ENCODE measurements around the gene GLIS1.
"Not testable (repeated sequence)": the region's sequence is repeated elsewhere in the genome, so short reads cannot be mapped to it uniquely, and the experiment has no call there.

Gene GLIS1

DNA sequence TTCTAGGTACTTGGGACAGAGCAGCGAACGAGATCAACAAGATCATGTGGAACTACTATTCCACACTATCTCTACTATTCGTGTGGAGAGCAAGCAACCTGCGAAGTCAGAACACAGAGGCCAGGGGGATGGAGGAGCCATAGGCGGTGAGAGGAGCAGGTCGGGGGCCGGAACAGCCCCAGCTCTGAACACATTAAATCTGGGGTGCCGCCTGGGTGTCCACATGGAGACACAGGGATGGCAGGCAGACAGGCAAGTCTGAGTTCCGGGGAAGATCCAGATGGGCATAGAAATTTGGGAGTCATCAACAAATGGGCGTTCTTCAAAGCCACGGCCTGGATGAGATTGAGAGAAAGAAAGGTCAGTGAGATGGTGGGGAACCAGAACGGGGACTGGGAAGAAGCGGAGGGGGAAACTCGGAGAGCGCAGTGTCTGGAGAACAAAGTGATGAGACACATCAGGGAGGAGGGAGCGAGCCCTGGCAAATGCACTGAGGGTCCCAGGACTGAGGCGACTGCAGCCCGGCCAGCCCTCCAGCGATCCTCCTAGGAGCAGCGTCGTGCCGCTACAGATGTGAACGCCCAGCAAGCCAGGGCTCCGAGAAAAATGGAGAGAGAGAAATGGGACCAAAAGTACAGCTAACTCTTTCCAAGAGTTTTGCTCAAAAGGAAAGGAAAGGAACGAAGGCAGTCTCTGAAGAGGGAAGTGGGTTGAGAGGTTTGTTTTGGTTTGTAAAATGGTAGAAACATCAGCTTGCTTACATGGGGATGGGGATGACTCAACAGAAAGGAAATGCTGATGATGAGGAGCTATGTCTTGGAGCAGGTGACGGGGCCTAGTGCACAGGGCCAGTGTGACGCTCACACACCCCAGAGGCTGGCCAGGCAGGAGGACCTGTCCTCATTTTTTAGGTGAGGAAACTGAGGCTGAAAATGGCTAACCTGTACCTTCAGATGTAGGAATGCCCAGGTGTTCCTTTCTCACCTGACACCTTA lies 84.5 kb downstream of the GLIS1 start:
- DNase-seq (ENCODE audit: low read depth in 3 of 3, low spot score in 1 of 3): no peak

DNA sequence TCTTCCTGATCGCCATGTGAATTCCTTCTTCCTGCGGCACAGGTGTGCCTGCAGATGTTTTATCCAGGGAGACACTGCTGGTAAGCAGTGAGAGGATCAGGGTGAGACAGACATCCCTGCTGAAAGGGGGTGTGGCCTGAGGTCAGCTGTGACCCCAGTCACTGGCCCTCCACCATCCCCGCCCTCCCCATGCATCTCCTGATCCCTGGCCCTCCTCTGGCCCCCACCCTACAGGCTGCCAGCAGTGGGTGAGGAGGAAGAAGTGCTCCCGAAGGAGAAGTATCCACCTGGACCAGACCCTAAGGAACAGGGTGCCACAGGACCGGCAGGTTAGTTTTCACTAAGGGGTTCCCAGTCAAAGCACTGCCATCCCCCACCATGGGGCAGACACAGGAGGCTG lies 85.3 kb downstream of the GLIS1 start:
- no peak for DNase-seq (ENCODE audit: low read depth in 3 of 3, low spot score in 1 of 3)

DNA sequence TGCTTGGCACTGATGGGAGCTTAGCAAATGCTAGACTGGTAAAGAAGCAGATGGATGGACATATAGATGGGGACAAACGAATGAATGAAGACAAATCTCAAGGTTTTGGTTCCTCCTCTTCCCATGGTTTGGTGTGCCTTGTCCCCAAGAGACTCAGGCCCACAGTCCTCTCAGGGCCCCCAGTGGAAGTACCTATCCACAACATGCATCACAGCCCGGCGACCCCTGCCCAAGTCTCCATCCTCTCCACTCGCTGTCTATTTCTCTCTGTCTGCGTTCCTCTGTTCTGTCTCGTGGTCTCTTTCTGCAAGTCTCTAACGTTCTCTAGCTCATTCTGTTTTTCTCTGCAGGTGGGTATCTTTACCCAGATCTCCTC lies 85.8 kb downstream of the GLIS1 start:
- no peak for DNase-seq (ENCODE audit: low read depth in 3 of 3, low spot score in 1 of 3)

DNA sequence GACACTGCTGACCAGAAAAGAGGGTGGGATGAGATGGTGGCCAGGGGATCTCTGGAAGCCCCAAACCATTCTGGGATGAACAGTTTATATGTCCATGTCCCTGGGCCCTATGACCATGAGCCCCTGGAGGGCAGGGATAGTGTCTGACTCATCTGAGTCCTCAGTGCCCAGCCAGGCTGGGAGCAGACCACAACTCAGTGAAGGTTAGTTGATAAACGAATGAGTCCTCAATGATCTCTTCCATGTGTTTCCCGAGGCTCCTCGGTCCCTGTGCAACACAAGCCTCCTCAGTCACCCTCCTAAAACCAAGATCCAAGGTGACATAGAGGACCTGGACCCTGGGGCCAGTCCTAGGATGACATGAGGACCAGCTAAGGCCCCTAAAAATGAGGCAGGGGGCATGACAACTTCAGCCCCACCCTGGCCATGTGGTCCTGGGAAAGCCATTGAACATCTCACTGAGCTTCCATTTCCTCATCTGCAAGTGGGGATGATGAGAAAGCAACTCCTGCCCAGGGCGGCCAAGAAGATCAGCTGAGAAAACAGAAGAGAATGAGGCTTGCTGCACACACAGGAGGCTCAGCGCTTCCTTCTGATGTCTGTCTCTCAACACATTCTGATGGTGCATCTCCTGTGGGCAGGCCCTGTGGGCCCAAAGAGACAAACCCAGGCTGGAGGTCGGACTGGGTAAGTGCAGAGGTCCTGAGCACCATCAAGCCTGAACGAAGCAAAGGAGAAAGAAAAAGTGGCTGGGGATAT lies 86.3 kb downstream of the GLIS1 start:
- no peak for DNase-seq (ENCODE audit: low read depth in 3 of 3, low spot score in 1 of 3)

DNA sequence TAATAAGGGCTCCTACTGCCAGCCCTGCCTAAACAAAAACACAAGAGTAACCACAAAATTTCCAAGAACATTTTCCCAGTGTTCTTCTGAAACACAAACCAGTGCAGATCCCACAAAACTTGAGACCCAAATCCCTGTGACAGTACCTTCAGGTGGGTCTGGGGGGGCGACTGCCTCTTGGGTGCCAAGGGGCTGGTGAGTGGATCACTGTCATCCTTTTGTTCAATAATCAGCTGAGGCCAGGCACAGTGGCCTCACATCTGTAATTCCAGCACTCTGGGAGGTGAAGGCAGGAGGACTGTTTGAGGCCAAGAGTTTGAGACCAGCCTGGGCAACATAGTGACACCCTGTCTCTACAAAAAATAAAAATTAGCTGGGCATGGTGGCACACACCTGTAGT lies 87.6 kb downstream of the GLIS1 start:
- no peak for DNase-seq (ENCODE audit: low read depth in 3 of 3, low spot score in 1 of 3)

DNA sequence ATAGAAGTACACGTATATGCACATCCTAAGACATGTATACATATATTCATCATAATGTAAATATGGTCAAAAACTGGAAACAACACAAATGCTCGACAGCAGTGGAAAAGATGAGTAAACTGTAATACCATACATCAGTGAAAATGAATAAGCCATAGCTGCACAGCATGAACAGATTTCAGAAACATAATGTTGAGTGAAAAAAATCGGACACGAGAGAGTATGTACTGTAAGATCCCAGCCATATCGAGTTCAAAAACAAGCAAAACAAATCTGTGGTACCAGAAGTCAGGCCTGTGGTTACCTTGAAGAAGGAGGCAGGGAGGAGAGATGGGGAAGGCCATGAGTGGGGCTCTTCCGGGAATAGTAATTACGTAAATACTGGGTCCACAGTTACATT lies 90.4 kb downstream of the GLIS1 start:
- DNase-seq (ENCODE audit: low read depth in 3 of 3, low spot score in 1 of 3): no peak

DNA sequence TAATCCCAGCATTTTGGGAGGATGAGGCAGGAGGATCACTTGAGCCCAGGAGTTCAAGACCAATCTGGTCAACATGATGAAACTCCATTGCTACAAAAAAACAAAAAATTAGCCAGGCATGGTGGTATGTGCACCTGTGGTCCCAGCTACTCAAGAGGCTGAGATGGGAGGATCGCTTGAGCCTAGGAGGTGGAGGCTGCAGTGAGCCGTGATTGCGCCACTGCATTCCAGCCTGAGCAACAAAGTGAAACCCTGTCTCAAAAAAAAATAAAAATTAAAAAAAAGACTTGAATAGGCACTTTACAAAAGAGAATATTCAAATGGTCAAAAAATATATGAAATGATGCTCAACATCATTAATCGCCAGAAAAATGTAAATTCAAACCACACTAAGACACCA lies 91.0 kb downstream of the GLIS1 start:
- DNase-seq (ENCODE audit: low read depth in 3 of 3, low spot score in 1 of 3): not testable (repeated sequence)

DNA sequence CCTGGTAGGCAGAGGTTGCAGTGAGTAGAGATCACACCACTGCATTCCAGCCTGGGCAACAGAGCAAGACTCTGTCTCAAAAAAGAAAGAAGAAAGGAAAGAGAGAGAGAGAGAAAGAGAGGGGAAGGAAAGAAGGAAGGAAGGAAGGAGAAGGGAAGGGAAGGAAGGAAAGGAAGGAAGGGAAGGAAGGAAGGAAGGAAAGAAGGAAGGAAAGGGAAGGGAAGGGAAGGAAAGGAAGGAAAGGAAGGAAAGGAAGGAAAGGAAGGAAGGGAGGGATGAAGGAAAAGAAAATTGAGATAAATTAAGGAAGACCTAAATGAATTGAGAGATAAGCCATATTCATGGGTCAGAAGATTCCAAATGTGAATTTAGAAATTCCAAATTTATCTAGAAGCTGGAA lies 92.2 kb downstream of the GLIS1 start:
- no peak for DNase-seq (ENCODE audit: low read depth in 3 of 3, low spot score in 1 of 3)

DNA sequence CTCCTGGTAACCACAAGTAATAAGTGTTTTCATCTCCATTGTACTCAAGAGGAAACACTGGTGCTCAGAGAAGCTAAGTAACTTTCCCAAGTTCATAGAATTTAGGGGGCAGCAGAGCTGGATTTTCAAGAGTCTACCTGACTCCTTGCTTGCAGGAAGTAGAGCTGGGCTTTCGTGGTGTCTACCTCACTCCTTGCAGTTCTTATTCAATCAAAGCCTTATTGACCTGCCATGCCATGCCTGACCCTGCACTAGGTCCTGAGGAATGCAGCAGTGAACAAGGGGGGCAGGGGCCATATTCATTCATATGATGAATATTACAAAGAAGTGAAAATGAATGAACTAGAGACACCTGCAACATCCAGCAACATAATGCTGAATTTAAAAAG lies 93.3 kb downstream of the GLIS1 start:
- no peak for DNase-seq (ENCODE audit: low read depth in 3 of 3, low spot score in 1 of 3)

DNA sequence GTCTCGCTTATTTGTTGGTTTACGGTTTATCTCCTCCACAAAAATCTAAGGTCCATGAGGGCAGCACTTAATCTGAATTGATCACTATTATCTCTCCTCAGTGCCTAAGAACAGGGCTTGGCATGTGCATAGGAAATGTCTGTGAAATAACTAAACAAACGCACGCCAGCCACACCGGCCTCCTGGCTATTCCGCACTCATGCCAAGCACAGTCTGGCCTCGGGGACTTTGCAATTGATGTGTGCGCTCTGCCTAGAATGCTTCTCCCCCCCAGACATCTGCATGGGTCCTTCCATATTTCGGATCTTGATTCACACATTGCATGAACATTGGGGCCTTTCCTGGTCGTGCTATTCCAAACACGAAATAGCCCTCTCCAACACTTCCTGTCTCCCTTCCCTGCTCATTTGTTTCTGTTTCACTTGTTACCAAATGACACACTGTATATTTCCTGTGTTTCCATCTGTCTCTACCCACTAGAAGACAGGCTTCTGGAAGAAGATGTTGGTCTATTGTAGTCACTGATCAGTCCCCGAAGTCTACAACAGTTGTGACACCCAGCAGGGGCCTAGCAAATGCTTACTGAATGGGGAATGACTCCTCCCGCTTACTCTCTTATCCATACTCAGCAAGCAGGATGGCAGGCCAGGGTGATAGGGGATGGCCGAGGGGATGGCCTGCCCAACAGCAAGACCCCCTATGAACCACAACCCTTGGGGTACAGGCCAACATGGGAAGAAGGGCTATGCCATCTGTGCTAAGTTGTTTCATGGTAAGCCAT lies 93.9 kb downstream of the GLIS1 start:
- no peak for DNase-seq (ENCODE audit: low read depth in 3 of 3, low spot score in 1 of 3)

DNA sequence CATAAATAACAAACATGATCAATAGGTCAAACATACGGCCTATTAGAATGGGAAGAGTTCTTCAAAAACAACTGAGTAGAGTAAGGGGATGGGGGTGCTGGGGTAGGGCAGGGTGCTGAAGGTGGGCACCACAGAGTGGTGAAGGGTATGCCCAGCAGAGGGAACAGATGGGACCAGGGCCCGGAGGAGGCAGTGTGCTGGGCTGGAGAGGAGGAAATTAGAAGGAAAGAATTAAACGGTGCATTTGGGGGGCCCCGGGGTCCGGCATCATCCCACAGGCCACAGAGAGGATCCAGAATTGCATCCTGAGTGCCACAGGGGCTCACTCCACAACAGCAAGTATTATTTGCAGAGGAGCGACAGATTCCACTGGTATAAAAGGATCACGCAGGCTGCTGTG lies 94.5 kb downstream of the GLIS1 start:
- DNase-seq (ENCODE audit: low read depth in 3 of 3, low spot score in 1 of 3): no peak

DNA sequence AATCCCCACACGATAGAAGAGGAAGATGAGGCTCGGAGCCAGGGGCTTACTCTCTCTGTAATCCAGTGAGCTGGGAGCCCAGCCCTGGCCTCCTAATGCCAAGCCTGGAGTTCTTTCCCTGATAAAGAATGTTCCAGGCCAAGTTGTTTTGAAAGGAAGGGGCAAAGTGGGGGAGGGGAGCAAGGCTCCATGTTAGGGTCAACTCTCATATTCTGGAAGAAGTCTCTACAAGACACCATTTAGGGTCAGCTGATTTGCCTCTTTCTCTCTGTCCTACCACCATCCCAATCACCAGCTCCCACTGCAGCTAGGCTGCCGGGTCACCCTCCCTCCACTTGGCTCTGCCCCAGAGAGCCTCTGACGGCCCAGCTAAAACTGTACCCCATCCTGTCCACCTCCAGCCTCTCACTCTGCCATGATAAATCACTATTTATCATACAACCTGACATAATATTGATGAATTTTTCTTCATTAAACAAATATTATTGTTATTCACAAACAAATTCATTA lies 95.0 kb downstream of the GLIS1 start:
- no peak for DNase-seq (ENCODE audit: low read depth in 3 of 3, low spot score in 1 of 3)

DNA sequence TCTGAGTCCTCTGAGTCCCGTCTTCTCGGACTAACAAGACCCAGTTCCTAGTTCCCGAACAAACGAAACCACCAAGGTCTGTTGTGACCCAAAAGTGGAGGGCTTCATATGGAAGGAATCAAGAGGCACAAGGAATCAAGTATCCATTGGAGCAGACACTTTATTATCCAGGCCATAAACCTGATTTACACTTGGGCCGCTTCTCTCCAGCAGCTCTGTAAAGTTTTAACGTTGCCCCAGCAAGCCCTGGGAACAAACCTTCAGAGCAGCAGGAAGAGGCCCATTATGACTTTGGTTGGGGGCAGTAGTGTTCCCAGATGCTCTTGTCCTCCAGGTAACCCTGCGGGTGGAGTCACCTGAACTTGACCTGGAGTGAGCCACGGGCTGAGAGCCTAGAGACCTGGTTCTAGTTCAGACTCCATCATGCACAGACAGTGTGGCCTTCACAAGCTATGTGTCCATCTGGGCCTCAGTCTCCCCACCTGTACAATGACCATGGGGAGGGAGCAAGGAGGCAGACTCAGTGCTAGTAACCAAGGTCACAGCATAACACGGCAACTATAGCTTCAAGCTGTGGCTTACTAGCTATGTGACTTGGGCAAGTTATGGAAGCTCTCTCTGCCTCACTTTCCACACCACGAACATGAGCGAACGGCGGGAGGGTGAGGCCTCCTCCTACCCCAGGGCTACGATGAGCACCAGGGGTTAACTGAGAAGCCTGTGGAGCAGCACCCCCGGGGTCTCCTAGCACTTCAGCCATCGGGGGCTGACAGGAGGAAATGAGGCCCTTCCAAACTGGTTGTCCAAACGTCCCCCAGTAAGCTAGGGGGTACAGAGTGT lies 95.7 kb downstream of the GLIS1 start:
- no peak for DNase-seq (ENCODE audit: low read depth in 3 of 3, low spot score in 1 of 3)

DNA sequence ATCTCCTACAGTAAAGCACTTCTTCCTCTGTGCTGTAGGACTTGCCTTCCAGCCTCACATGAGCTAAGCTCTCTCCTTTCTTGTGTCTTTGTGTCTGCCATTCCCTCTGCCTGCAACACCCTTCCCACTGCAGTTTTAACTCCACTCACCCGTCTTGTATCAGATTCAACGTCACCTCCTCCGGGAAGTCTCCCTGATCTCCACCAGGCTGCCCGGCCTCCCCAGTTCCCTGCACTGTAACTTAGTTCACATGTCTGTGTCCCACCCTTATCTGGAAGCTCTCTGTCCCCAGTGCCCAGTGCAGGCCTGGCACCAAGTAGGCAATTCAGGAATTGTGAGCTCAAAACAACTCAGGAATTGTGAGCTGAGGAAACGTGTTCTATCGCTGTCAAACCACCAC lies 96.4 kb downstream of the GLIS1 start:
- no peak for DNase-seq (ENCODE audit: low read depth in 3 of 3, low spot score in 1 of 3)

DNA sequence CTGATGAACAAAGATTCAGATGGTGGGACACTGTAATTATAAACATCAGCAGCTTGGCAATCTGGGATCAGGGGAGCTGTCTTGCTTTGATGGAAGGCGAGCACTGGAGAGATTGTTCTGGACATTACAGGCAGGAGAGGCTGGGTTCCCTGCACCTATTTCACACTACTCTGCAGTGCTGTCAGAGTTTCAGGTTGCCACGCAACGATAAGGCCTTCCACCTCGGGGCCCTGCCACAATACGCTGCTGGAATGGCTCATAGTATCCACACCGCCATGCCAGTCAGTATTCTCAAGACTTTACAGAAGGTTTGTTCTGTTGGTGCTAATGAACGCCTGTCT lies 96.8 kb downstream of the GLIS1 start:
- DNase-seq (ENCODE audit: low read depth in 3 of 3, low spot score in 1 of 3): no peak

DNA sequence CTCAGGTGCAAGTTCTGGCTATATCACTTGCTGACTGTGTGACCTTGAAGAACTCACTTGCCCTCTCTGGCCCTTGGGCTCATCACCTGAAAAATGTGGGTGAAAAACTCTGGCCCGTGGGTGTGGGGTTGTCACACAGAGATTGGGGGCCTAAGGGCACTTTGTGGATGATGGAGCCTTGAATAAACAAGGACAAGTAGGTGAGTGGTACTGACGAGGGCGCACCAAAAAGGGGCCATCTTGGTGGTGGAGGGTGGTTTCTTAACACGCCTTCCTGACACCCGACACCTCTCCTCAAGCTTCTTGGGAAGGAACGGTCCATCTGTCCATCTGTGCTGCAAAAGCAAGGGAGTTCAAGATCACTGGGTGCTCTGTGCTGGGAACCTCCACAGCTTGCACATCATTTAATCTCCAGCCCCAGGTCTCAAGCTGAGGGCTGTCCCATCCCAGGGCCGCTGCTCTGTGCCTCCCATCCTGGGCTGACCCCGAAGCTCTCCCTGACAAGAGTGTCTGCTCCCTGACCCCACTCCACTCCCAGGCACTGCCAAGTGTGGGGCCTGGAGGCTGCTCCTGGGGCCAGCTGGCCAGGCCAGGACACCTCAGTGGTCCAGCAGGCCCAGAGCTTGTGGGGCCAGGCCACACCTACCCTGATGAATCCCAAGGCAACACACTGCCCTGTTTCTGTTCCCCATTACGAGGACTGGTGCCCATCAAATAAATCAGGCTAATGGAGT lies 97.3 kb downstream of the GLIS1 start:
- DNase-seq (ENCODE audit: low read depth in 3 of 3, low spot score in 1 of 3): no peak

DNA sequence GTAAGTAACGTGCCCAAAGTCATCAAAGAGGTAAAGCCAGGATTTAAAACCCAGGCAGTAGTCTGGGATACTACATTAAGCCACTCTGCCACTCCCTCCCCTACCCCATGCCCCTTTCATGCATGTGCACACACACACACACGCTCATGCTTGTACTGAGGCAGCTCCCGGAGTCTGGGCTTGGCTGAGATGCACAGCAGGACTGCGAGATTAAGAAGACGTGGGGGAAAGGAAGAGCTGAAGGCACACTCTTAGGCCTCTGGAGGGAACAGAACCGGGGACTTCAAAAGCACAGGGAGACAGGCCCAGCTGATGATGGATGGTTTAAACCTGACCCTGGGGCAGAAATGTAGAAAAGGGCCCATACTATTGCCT lies 98.3 kb downstream of the GLIS1 start:
- DNase-seq (ENCODE audit: low read depth in 3 of 3, low spot score in 1 of 3): no peak

DNA sequence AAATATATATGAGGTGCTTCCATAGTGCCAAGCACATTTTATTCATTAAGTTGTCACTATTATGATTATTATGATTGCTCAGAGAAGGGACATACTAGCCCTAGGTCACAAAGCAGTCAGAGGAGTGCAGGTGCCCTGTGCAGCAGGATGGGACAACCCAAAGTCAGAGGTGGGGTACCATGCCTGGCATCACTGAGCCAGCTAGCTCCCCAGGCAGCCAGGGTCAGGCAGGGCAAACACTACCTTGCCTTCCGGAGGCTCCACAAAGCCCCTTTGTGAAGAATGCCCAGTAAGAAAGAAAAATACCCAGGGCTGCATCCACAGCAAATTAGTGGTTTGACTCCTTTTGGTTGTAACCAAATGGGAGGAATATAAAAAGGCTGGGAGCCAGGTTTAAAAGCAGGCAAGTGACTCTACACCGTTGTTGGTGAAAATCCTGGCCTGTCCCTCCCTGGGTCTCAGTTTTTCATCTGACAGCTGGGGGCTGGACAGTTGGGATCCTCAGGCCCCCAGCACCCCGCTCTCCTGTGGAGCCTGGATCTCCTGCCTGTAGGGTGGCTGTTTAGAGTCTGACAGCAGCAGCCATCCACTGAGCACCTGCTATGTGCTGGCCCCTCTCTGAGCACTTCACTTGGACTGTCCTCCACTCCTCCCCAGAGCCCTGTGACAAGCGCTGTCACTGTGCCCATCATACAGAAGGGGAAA lies 98.8 kb downstream of the GLIS1 start:
- no peak for DNase-seq (ENCODE audit: low read depth in 3 of 3, low spot score in 1 of 3)

DNA sequence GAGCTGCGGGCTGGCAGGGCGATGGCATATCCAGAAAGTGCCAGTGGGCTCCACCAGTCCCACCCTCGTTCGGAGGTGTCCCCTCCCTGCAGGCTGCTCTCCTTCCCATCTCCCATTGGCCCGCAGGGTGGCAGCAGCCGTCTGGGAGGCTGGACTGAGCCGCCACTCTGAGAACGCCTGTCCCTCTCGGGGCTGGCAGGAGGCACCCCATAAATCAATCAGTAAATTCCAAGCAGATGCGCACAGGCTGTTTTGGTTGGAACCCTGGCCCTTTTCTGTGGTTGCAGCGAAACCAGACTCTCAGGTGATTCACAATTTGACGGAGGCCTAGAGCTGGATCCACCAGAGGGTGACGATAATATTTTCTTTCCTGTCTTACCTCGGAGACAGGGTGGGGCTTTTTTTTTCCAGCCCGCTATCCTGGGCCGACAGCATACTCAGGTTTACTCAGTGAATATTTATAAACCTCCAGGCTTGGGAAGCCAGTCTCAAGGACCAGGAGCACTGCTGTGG lies 99.7 kb downstream of the GLIS1 start:
- no peak for DNase-seq (ENCODE audit: low read depth in 3 of 3, low spot score in 1 of 3)
